ENCODE data around the gene FAM83G.

DNA sequence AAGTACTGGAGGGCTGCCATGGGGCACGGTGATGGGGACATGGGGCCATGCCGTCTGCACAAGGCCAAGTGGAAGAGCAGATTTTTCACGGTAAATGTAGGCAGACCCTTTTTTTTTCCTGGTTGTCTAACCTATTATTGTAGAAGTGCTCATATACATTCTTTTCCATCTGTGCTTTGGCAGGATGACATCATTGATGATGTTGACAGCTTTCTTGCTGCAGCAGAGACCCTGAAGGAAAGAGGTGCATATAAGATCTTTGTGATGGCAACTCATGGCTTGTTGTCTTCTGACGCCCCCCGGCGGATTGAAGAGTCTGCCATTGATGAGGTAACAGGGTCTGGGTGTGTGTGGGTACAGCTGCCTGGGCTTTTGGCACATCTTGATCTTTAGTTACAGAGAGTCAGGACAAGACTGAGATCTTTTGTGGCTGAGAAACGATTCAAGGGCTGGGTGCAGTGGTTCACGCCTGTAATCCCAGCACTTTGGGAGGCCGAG is 75.9 kb downstream of the FAM83G start:
- TF ChIP-seq POLR2A (IDR thresholded peaks at IDR 0.05; ENCODE audit: low read depth, low read length) (no peak), POLR2AphosphoS5 (IDR thresholded peaks at IDR 0.05; ENCODE audit: insufficient read depth, low read depth, low read length) (no peak), EZH2 (IDR thresholded peaks at IDR 0.05; ENCODE audit: borderline replicate concordance, low read depth, low read length, severe bottlenecking) (no peak), MAX (IDR thresholded peaks at IDR 0.05; ENCODE audit: insufficient read depth, insufficient read length) (no peak), JUN (IDR thresholded peaks at IDR 0.05; ENCODE audit: borderline replicate concordance, insufficient read depth, insufficient read length, low read depth) (no peak)
- TF ChIP-seq, protein P1, sequence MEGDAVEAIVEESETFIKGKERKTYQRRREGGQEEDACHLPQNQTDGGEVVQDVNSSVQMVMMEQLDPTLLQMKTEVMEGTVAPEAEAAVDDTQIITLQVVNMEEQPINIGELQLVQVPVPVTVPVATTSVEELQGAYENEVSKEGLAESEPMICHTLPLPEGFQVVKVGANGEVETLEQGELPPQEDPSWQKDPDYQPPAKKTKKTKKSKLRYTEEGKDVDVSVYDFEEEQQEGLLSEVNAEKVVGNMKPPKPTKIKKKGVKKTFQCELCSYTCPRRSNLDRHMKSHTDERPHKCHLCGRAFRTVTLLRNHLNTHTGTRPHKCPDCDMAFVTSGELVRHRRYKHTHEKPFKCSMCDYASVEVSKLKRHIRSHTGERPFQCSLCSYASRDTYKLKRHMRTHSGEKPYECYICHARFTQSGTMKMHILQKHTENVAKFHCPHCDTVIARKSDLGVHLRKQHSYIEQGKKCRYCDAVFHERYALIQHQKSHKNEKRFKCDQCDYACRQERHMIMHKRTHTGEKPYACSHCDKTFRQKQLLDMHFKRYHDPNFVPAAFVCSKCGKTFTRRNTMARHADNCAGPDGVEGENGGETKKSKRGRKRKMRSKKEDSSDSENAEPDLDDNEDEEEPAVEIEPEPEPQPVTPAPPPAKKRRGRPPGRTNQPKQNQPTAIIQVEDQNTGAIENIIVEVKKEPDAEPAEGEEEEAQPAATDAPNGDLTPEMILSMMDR (IDR thresholded peaks at IDR 0.05; ENCODE audit: extremely low read depth in 1 of 2, insufficient read depth in 1 of 2, low read depth in 1 of 2, low read length in 2 of 2), result no peak

All from endothelial cell of umbilical vein (primary cell).